ENCODE measurements around the gene ATP10A. TPM values are rescaled to one million over a fixed set of nuclear protein-coding genes. Genes with fewer than 3 reads are reported as not detected.

Gene ATP10A
- total RNA-seq, 1 experiment from 2014 or later = 2.1 TPM

DNA sequence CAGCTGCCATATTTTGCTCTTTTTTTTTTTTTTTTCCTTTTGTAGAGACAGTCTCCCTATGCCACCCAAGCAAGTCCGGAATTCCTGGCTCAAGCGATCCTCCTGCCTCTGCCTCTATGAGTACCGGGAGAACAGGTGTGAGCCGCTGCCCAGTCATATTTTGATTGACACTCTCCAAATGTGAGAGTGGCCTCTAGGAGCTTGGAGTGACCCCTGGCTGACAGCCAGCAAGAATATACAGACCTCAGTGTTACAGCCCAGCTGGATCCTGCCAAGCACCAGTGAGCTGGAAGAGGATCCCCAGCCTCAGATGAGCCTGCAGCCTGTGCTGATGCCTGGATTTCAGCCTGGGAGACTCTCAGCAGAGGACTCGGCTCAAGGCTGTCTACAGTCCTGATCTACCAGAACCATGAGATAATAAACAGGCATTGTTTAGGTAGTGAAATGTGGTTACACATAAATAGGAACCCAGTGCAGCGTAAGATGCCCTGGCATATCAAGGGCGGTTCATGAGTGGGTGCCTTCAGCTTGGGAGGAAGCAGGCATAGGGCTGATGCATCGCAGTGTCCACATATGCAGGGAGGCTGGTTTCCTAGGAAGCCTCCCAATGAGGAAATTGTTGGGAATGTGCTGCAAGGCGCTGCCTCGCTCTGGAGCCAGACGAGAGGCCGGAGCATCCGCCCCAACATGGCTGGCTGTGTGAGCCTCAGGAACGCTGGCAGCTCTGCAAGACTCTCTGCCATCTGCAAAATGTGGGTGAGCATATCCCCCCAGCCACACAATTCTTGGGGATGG lies 38.9 kb upstream of the ATP10A start (continued):
- TF ChIP-seq STAT6 (CRISPR knock-in tag; conservative IDR thresholded peaks at IDR 0.05; ENCODE audit: low read depth) (no peak), PRDM15 (CRISPR knock-in tag; IDR thresholded peaks at IDR 0.05) (no peak), GRHL2 (CRISPR knock-in tag; IDR thresholded peaks at IDR 0.05; ENCODE audit: insufficient replicate concordance, severe bottlenecking) (no peak), MYBL2 (CRISPR knock-in tag; IDR thresholded peaks at IDR 0.05) (no peak), GABPB1 (CRISPR knock-in tag; IDR thresholded peaks at IDR 0.05) (no peak), NR1H2 (CRISPR knock-in tag; IDR thresholded peaks at IDR 0.05) (no peak), SMAD3 (CRISPR knock-in tag; IDR thresholded peaks at IDR 0.05; ENCODE audit: borderline replicate concordance) (no peak)
- TF ChIP-seq, protein P1, sequence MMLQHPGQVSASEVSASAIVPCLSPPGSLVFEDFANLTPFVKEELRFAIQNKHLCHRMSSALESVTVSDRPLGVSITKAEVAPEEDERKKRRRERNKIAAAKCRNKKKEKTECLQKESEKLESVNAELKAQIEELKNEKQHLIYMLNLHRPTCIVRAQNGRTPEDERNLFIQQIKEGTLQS (CRISPR knock-in tag; conservative IDR thresholded peaks at IDR 0.05) = no peak

DNA sequence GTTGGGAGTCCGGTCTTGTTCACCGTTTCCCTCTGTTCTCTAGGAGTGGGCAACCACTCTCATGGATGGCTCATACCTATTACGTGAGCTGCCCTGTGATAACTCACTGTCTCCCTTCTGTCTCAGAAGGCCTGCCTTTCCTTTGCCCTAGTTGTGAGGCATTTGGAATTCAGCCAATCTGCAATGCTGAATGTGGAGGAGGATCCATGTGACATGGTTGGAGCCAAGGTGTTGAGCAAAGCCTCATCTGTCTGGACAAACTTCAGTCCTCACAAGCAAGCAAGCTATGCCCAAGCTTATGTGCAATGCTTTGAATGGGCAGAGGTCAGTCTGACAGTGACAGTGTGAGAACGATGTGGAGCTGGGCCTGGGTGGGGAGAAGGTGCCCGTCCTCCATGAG lies 37.8 kb upstream of the ATP10A start:
- Mint-ChIP-seq H3K4me1 (peaks cover 8% of the 10 kb centered on the region), H3K4me3 (no peak overlapping the region), H3K27me3 (ENCODE audit: low read depth) (no peaks in the 10 kb centered on the region), H3K36me3 (no peaks in the 10 kb centered on the region), H3K27ac (no peak overlapping the region), H3K9me3 (no peaks in the 10 kb centered on the region)
- DNase-seq (ENCODE audit: low spot score) = no peak
- no peak for ATAC-seq
- CTCF ChIA-PET = no interaction called here
- TF ChIP-seq OVOL2 (CRISPR knock-in tag; IDR thresholded peaks at IDR 0.05; ENCODE audit: borderline replicate concordance) (no peak), ZMAT4 (CRISPR knock-in tag; IDR thresholded peaks at IDR 0.05) (no peak), KAT7 (CRISPR knock-in tag; IDR thresholded peaks at IDR 0.05; ENCODE audit: borderline replicate concordance) (no peak), RELA (CRISPR knock-in tag; IDR thresholded peaks at IDR 0.05; ENCODE audit: borderline replicate concordance) (no peak), ELF4 (CRISPR knock-in tag; IDR thresholded peaks at IDR 0.05; ENCODE audit: low read depth) (no peak), ZNF138 (CRISPR knock-in tag; conservative IDR thresholded peaks at IDR 0.05) (no peak), ZNF219 (CRISPR knock-in tag; IDR thresholded peaks at IDR 0.05; ENCODE audit: borderline replicate concordance) (no peak), ZNF263 (CRISPR knock-in tag; IDR thresholded peaks at IDR 0.05; ENCODE audit: low read depth) (no peak), GABPB1 (CRISPR knock-in tag; IDR thresholded peaks at IDR 0.05) (no peak), CREB1 (CRISPR knock-in tag; IDR thresholded peaks at IDR 0.05) (no peak), FOXP4 (CRISPR knock-in tag; IDR thresholded peaks at IDR 0.05) (no peak)
- POLR2A ChIA-PET = no interaction called here

All from WTC11 (cell line).